H9 (cell line): Measurements from ENCODE around the gene WHRN. TPM values are rescaled to one million over a fixed set of nuclear protein-coding genes. Genes with fewer than 3 reads are reported as not detected.

Source experiments
- DNase-seq: peaks from one replicate; pipeline ENCODE4 v3.0.0-alpha.2; 2017
- H2AFZ ChIP-seq: one replicate; pipeline ENCODE4 v1.6.1; 2013; ENCODE audit warnings: mild to moderate bottlenecking, low read length, control low read depth, moderate library complexity
- H2AK5ac ChIP-seq: 2 replicates; pipeline ENCODE4 v1.6.1; 2013; ENCODE audit warnings: low read length, control low read depth, mixed read lengths; ENCODE audit not compliant: insufficient read length
- H2BK120ac ChIP-seq: one replicate; pipeline ENCODE4 v1.6.1; 2013; ENCODE audit warnings: low read depth, mild to moderate bottlenecking, low read length, control low read depth, inconsistent platforms; ENCODE audit not compliant: poor library complexity, severe bottlenecking
- H2BK12ac ChIP-seq: 2 replicates; pipeline ENCODE4 v1.6.1; 2013; ENCODE audit warnings: low read length, control low read depth, mixed read lengths, low read depth; ENCODE audit not compliant: insufficient read length
- H2BK15ac ChIP-seq: 2 replicates; pipeline ENCODE4 v1.6.1; 2013; ENCODE audit warnings: low read depth, low read length, control low read depth
- H2BK20ac ChIP-seq: one replicate; pipeline ENCODE4 v1.6.1; 2013; ENCODE audit warnings: low read depth, mild to moderate bottlenecking, low read length, control low read depth, inconsistent platforms; ENCODE audit not compliant: poor library complexity, severe bottlenecking
- H2BK5ac ChIP-seq: 2 replicates; pipeline ENCODE4 v1.6.1; 2013; ENCODE audit warnings: low read length, control low read depth, mixed read lengths; ENCODE audit not compliant: insufficient read length
- H3K14ac ChIP-seq: 2 replicates; pipeline ENCODE4 v1.6.1; 2013; ENCODE audit warnings: low read length, control low read depth; ENCODE audit not compliant: insufficient read depth
- H3K18ac ChIP-seq: 2 replicates; pipeline ENCODE4 v1.6.1; 2013; ENCODE audit warnings: low read depth, mild to moderate bottlenecking, mixed read lengths, low read length, control low read depth; ENCODE audit not compliant: insufficient read length
- H3K23ac ChIP-seq: 2 replicates; pipeline ENCODE4 v1.6.1; 2013; ENCODE audit warnings: low read length, control low read depth, mixed read lengths, low read depth; ENCODE audit not compliant: insufficient read length
- H3K23me2 ChIP-seq: 2 replicates; pipeline ENCODE4 v1.6.1; 2013; ENCODE audit warnings: low read depth, mild to moderate bottlenecking, mixed read lengths, low read length, control low read depth; ENCODE audit not compliant: insufficient read length, poor library complexity, severe bottlenecking
- H3K27ac ChIP-seq: 2 replicates; pipeline ENCODE4 v1.5.1; 2013; ENCODE audit warnings: low read length, control low read depth, mixed read lengths, low read depth; ENCODE audit not compliant: insufficient read length
- H3K27me3 ChIP-seq: 2 replicates; pipeline ENCODE4 v1.6.1; 2013; ENCODE audit warnings: low read length, control low read depth, inconsistent platforms; ENCODE audit not compliant: insufficient read depth
- H3K4ac ChIP-seq: 2 replicates; pipeline ENCODE4 v1.6.1; 2013; ENCODE audit warnings: low read depth, mild to moderate bottlenecking, control low read depth, inconsistent platforms, low read length, moderate library complexity
- H3K4me1 ChIP-seq: 2 replicates; pipeline ENCODE4 v1.6.1; 2013; ENCODE audit warnings: low read length, control low read depth, inconsistent platforms; ENCODE audit not compliant: insufficient read depth
- H3K4me2 ChIP-seq: 2 replicates; pipeline ENCODE4 v1.6.1; 2013; ENCODE audit warnings: low read length, control low read depth, mixed read lengths; ENCODE audit not compliant: insufficient read length, insufficient read depth
- H3K56ac ChIP-seq: 2 replicates; pipeline ENCODE4 v1.6.1; 2013; ENCODE audit warnings: low read depth, mild to moderate bottlenecking, mixed read lengths, low read length, control low read depth; ENCODE audit not compliant: insufficient read length
- H3K79me1 ChIP-seq: 2 replicates; pipeline ENCODE4 v1.6.1; 2013; ENCODE audit warnings: low read depth, mild to moderate bottlenecking, moderate library complexity, low read length, control low read depth, inconsistent platforms; ENCODE audit not compliant: insufficient read depth, poor library complexity, severe bottlenecking
- H3K79me2 ChIP-seq: 2 replicates; pipeline ENCODE4 v1.6.1; 2013; ENCODE audit warnings: low read length, control low read depth, inconsistent platforms; ENCODE audit not compliant: insufficient read depth
- H3K9ac ChIP-seq: 2 replicates; pipeline ENCODE4 v1.6.1; 2013; ENCODE audit warnings: low read length, control low read depth, mixed read lengths; ENCODE audit not compliant: insufficient read length; ENCODE audit errors: extremely low read depth
- H3K9me3 ChIP-seq: one replicate; pipeline ENCODE4 v1.6.1; 2013; ENCODE audit warnings: low read depth, low read length, inconsistent platforms; ENCODE audit not compliant: control insufficient read depth
- H3T11ph ChIP-seq: one replicate; pipeline ENCODE4 v1.6.1; 2013; ENCODE audit warnings: mild to moderate bottlenecking, low read length, control low read depth, inconsistent platforms
- H4K20me1 ChIP-seq: one replicate; pipeline ENCODE4 v1.6.1; 2013; ENCODE audit not compliant: control insufficient read depth, insufficient read length, insufficient read depth
- H4K5ac ChIP-seq: 2 replicates; pipeline ENCODE4 v1.6.1; 2013; ENCODE audit warnings: low read depth, mild to moderate bottlenecking, mixed read lengths, low read length, control low read depth; ENCODE audit not compliant: insufficient read length
- H4K8ac ChIP-seq: replicated peaks from 2 replicates; pipeline ENCODE4 v1.6.1; 2013; ENCODE audit warnings: low read length, control low read depth, mixed read lengths, low read depth; ENCODE audit not compliant: insufficient read length
- H4K91ac ChIP-seq: 2 replicates; pipeline ENCODE4 v1.6.1; 2013; ENCODE audit warnings: low read depth, mild to moderate bottlenecking, moderate library complexity, mixed read lengths, low read length, control low read depth; ENCODE audit not compliant: insufficient read length
- H3K27ac Mint-ChIP-seq, 3 experiments: 2 replicates in 2 of 3; 3 replicates in 1 of 3; pipeline ENCODE4 v1.8.0; 2020 to 2021; ENCODE audit warnings: mixed read lengths in 3 of 3, mild to moderate bottlenecking in 1 of 3, moderate library complexity in 1 of 3
- H3K27me3 Mint-ChIP-seq: 2 replicates; pipeline ENCODE4 v1.8.0; 2021; ENCODE audit warnings: low read depth, mild to moderate bottlenecking, moderate library complexity, mixed read lengths
- H3K36me3 Mint-ChIP-seq, 3 experiments: 2 replicates in 2 of 3; 3 replicates in 1 of 3; pipeline ENCODE4 v1.8.0; 2020 to 2021; ENCODE audit warnings: low read depth in 3 of 3, mixed read lengths in 3 of 3; ENCODE audit not compliant: insufficient read depth in 1 of 3
- H3K4me1 Mint-ChIP-seq, 2 experiments: 2 replicates each; pipeline ENCODE4 v1.8.0; 2020; ENCODE audit warnings: mixed read lengths in 2 of 2
- H3K4me3 Mint-ChIP-seq, 2 experiments: 2 replicates in 1 of 2; 3 replicates in 1 of 2; pipeline ENCODE4 v1.8.0; 2020 to 2021; ENCODE audit warnings: mild to moderate bottlenecking in 2 of 2, mixed read lengths in 2 of 2, moderate library complexity in 1 of 2
- H3K9me3 Mint-ChIP-seq, 2 experiments: 2 replicates in 1 of 2; 3 replicates in 1 of 2; pipeline ENCODE4 v1.8.0; 2020; ENCODE audit warnings: mild to moderate bottlenecking in 2 of 2, mixed read lengths in 2 of 2, moderate library complexity in 1 of 2
- WGBS: extraction: QIAGEN DNeasy Blood & Tissue Kit; methylation state at CpG from one replicate; pipeline ENCODE4 v1.1.7; 2013; ENCODE audit warnings: missing lambda C conversion rate, low lambda C conversion rate, mixed read lengths; ENCODE audit not compliant: insufficient read length; ENCODE audit errors: extremely low coverage; 5-methylcytosine and 5-hydroxymethylcytosine counted together
- total RNA-seq: library from RNA; stranded (reverse); gene quantifications from 2 replicates; pipeline ENCODE4 v1.2.1, GENCODE V29; 2021
- TF ChIP-seq, protein P1 (sequence below): fragments of 200-600 bp; sonication (generic); conservative IDR thresholded peaks from 3 replicates; pipeline ENCODE4 v1.8.0; 2021; ENCODE audit warnings: antibody characterized with exemption, mild to moderate bottlenecking

Gene WHRN
- total RNA-seq, 1 experiment from 2014 or later: 2.2 TPM

DNA sequence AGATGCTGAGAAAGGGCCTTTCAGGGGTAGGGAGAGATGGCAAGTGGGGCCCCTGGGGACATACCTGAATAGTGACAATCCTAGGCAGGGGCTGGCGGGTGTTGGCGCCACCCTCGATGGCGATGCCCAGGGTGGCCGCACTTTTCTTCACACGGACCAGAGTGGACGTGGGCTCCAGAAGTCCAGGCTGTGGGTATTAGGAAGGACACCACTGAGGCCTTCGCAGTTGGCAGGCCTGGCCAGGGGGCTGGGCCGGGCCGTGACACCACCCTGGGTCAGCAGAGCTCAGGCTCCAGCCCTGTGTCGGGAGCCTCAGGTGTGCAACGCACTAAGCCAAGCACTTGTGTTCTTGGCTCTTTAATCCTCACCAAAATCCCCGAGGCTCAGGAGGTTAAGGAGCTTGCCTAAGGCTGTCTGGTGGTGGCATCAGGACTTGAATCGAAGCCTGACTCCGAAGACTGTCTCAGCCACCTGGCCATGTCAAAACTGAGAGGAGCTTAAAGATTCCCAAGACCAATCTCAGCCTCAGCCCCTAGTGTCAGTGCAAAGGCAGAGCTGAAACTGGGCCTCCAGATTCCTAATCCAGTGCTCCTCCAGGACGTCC, 102.0 kb downstream of the WHRN start:
- H2BK20ac ChIP-seq: no peak overlapping the region

More for the DNA sequence above, 102.0 kb downstream of the WHRN start:
- no peak overlapping the region for H3K27ac ChIP-seq
- Mint-ChIP-seq H3K4me3 (no peak overlapping the region), H3K27ac (no peak overlapping the region), H3K27me3 (peaks cover 3% of the 10 kb centered on the region; the same call in 1 of the 2 replicates), H3K9me3 (no peaks in the 10 kb centered on the region), H3K36me3 (peaks cover 0 to 1% (median 0%) of the 10 kb centered on the region in 3 experiments; a peak in 1 of 7 replicates), H3K4me1 (peaks cover 8 to 14% of the 10 kb centered on the region in 2 experiments; a peak in 3 of 4 replicates)
- no peak overlapping the region for H2AK5ac ChIP-seq
- H3K18ac ChIP-seq: no peak overlapping the region
- no CpG with 5 or more reads among the region's 16 CpGs for WGBS
- no peak overlapping the region for H3K14ac ChIP-seq
- H3K9me3 ChIP-seq: no peaks in the 10 kb centered on the region
- no peak overlapping the region for H2BK120ac ChIP-seq
- no peaks in the 10 kb centered on the region for H3K4me1 ChIP-seq
- H3K9ac ChIP-seq: no peak overlapping the region
- H3K23me2 ChIP-seq: no peaks in the 10 kb centered on the region
- H3K79me1 ChIP-seq: no peaks in the 10 kb centered on the region
- H4K91ac ChIP-seq: no peak overlapping the region
- H3K27me3 ChIP-seq: no peaks in the 10 kb centered on the region
- TF ChIP-seq, protein P1, sequence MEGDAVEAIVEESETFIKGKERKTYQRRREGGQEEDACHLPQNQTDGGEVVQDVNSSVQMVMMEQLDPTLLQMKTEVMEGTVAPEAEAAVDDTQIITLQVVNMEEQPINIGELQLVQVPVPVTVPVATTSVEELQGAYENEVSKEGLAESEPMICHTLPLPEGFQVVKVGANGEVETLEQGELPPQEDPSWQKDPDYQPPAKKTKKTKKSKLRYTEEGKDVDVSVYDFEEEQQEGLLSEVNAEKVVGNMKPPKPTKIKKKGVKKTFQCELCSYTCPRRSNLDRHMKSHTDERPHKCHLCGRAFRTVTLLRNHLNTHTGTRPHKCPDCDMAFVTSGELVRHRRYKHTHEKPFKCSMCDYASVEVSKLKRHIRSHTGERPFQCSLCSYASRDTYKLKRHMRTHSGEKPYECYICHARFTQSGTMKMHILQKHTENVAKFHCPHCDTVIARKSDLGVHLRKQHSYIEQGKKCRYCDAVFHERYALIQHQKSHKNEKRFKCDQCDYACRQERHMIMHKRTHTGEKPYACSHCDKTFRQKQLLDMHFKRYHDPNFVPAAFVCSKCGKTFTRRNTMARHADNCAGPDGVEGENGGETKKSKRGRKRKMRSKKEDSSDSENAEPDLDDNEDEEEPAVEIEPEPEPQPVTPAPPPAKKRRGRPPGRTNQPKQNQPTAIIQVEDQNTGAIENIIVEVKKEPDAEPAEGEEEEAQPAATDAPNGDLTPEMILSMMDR: no peak
- no peaks in the 10 kb centered on the region for H4K20me1 ChIP-seq
- H2BK12ac ChIP-seq: no peak overlapping the region
- H3K4me2 ChIP-seq: no peak overlapping the region
- H2BK5ac ChIP-seq: no peak overlapping the region
- H2AFZ ChIP-seq: no peak overlapping the region
- no peak overlapping the region for H3K4ac ChIP-seq
- H3K56ac ChIP-seq: no peak overlapping the region
- no peak overlapping the region for H3K23ac ChIP-seq
- DNase-seq: no peak
- no peaks in the 10 kb centered on the region for H3K79me2 ChIP-seq
- H3T11ph ChIP-seq: no peak overlapping the region
- no peak overlapping the region for H4K8ac ChIP-seq
- no peak overlapping the region for H2BK15ac ChIP-seq
- H4K5ac ChIP-seq: no peak overlapping the region
